NOMO-1 (cell line): ENCODE measurements around the gene FAM200A.
"Not testable (repeated sequence)": the region's sequence is repeated elsewhere in the genome, so short reads cannot be mapped to it uniquely, and the experiment has no call there.

Experiments used
- DNase-seq, 2 experiments: peaks; one replicate each; lab custom pipeline; 2025; ENCODE audit not compliant: unreplicated experiment in 2 of 2; lab: John Stamatoyannopoulos, UW

Gene FAM200A

DNA sequence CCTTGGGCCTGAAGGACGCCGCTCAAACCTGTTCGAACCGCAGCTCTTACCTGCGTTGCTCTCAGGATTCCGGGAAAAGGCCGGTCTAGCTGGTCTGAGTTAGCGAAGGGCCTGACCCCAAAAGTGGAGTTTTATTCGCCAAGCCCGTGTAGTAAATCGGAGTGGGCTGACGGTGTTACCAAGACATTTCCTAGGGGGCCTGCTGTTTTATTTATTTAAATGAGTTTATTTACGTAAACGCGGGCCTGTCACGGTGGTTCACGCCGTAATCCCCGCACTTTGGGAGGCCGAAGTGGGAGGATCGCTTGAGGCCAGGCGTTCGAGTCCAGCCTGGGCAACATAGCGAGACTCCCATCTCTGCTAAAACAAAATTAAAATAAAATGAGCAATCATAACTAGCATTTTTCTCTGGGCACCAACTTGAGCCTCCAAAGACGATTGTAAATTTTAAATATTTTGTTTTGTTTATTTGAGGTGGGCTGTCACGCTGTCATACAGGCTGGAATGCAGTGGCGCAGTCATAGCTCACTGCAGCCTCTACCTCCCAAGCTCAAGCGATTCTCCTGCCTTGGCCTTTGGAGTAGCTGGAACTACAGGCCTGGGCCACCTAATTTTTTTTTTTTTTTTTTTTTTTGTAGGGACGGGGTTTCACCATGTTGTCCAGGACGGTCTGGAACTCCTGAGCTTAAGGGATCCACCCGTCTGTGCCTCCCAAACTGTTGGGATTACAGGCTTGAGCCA, 7.4 kb upstream of the FAM200A start:
- DNase-seq, result no peak

DNA sequence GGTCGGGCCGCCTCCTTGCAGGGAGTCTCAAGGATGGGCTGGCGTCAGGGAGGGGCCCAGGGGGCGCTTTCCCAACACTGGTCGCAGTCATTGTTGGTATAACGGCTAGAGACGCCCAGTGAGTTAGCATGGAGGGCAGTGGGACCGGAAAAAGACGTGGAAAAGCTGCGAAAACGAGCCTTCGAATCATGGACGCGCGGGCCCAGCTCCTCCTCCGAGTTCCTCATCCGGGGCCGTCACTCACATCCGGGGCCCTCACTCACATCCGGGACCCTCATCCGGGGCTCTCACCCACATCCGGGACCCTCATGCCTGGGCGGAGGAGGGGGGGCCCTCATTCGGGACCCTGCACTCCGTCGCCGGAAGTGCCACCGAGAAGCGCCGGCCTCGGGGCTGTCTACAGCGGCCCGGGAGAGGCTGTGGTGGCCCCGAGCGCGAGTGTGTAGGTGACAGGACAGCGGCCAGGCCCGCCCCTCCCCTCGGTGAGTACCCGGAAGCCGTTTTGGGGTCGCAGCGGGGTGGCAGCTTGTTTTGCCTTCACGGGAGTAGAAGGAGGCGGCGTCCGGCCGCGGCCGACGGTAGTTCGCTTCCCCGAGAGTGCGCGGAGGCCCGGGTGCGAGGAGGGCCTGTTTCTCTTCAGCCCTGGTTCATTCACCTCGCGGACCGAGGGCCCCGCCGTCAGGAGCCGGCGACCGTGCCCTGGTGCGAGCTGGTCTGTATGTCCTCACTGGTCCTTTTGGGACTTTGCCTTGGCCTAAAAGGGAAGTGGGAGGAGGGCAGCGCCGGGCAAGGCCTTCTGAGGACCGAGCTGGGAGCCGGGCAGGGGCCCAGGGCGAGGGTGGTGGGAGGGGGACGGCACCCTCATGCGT, 6.6 kb upstream of the FAM200A start, which contains the start of gene ZNF655:
TSS of gene ZNF655 (plus strand) at position 337 of the 869 bp plus-strand sequence. CDS start 1,918 bp downstream, outside the sequence.
- DNase-seq, result peak; percentile 79 to 83

DNA sequence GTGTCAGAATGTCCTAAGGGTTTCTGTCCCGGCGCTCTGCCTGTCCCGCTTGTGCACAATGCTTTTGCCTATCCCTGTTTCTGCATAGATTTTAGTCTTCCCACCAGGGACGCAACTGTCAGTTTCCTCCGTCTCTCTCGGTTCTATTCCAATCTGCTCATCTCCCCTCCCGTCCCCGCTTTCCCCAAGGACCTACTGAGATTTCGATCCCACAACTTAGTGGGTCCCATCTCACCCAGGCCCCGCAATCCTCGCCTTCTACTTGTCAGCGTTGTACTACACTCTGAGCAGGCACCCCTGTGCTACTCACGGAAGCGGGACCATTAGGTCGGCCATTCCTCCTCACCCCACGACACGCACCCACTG, 6.0 kb upstream of the FAM200A start:
- peak in 1 of 2 experiments; percentile 48 for DNase-seq

DNA sequence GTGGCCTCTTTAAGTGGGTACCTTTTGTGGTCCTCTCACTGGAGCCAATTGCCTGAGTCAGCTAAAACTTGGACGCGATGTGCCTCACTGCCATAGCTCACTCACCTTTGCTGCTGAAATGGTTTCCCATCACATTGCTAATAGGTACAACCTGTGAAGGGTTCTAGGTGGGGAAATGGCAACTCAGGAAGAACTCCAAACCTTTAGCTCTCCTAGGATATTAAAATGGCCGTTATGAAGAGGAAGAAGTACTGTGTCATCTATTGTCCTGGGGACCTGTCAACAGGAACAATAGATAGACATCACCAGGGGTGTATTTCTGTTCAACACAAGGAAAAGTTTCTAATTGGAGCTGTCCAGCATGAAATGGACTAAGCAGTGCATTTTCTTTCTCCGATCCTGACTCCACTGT, 5.3 kb upstream of the FAM200A start:
- no peak for DNase-seq

DNA sequence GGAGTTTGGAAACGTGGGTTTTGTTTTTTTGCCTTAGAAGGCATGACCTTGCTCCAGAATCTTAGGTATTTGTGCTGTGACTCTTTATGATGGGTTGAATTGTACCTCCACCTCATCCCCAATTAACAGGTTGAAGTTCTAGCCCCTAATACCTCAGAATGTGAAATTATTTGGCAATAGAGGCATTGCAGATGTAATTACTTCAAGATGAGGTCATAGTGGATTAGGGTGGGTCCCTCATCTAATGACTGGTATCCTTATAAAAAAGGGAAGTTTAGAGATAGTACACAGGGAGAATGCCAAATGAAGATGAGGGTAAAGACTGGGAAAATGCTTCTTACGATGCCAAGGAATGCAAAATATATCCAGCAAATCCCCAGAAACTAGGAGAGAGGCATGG, 3.0 kb upstream of the FAM200A start:
- no peak for DNase-seq

DNA sequence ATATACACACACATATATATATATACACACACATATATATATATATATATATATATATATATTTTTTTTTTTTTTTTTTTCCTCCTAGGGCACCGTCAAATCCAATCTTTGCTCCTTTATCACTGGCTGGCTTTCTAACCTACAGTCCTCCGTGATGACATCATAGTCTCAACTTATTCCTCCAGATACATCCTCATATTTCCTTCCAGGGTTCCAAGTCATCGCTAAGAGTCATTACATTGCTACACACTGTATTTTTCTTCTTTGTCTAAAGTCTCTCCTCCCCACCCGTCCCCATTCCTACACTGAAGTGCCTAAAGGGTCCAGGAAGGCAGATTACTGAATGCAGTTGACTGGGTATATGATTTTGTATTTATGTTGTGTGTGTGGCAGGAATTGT, 1.1 kb upstream of the FAM200A start:
- no peak for DNase-seq

DNA sequence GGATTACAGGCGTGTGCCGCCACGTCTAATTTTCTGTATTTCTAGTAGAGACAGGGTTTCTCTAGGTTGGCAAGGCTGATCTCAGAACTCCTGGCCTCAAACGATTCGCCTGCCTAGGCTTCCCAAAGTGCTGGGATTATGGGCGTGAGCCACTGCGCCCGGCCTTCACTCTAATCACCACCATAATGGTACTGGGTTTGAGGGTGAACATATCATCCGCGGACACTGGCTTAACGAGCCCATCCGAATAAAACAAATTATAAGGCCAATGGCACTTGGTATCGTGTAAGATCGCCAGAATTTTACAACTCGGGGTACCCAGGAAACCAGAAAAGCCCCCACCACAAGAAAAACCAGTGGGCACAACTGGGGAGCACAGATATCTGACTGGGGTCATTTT, 580 bp downstream of the FAM200A start:
- no peak for DNase-seq

DNA sequence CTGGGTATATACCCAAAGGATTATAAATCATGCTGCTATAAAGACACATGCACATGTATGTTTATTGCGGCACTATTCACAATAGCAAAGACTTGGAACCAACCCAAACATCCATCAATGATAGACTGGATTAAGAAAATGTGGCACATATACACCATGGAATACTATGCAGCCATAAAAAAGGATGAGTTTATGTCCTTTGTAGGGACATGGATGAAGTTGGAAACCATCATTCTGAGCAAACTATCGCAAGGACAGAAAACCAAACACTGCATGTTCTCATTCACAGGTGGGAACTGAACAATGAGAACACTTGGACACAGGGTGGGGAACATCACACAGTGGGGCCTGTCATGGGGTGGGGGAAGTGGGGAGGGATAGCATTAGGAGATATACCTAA, 2.4 kb downstream of the FAM200A start:
- DNase-seq, result not testable (repeated sequence)

DNA sequence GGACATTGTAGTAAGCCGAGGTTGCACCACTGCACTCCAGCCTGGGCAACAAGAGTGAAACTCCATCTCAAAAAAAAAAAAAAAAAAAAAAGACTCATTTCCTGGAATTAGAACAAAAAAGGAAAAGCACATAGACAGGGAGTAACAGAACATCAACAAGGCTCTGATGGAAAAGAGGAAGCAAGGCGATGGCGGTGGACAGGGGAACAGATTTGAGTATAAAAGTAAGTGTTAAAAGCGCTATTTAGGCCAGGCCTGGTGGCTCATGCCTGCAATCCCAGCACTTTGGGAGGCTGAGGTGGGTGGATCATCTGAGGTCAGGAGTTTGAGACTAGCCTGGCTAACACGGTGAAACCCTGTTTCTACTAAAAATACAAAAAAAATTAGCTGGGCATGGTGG, 6.6 kb downstream of the FAM200A start:
- not testable (repeated sequence) for DNase-seq

DNA sequence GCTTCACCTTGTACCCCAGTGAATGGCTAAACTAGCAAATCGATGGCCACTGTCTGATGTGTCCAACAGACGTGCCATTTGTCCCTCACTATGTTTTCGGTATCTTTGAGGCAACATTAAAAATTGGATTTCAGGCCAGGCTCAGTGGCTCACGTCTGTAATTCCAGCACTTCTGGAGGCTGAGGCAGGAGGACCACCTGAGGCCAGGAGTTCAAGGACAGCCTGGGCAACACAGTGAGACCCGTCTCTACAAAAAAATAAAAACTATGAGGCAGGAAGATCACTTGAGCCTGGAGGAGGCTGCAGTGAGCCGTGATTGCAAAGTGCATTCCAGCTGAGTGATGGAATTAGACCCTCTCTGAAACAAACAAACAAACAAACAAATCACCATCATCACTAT, 8.0 kb downstream of the FAM200A start:
- DNase-seq, result no peak

DNA sequence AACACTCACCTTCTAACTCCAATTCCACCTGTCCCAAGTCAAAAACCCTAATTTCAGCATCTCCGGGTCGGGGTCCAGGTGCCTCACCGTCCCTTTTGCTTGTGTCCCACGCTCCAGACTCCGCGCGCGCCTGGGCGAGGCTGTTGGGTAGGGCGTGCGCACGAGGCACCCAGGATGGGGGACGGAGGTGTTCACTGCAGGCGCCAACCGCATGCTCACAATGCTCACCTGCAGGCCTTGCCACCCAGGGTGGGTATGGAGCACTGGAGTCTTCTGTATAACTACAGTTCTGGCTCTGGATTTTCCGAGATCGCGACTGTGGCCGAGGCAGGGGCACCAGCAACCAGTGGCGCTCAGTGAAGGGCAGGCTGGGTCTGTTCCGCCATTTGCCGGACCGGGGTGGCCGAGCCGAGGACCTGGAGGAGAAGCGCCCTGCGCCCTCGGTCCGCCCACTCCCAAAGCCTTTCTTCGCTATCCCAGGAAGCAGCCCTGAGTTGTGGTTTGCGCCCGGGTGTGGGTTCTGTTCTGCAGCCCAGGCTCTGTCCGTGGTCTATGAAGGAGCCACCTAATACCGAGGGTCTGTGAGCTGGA, 8.7 kb downstream of the FAM200A start:
- DNase-seq, result no peak

DNA sequence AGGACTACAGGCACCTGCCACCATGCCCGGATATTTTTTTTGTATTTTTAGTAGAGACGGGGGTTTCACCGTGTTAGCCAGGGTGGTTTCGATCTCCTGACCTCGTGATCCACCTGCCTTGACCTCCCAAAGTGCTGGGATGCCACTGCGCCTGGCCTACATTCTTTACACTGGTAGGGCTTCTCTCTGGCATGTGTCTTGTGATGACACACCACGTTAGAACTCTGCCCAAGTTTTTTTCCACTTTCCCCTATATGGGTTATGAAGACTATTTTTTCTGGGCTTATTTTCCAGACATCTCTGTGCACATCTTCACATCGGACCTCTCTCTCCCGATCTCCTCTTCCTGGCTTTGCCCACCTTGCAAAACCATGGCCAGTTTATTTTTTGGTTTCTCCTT, 10.7 kb downstream of the FAM200A start:
- no peak for DNase-seq

DNA sequence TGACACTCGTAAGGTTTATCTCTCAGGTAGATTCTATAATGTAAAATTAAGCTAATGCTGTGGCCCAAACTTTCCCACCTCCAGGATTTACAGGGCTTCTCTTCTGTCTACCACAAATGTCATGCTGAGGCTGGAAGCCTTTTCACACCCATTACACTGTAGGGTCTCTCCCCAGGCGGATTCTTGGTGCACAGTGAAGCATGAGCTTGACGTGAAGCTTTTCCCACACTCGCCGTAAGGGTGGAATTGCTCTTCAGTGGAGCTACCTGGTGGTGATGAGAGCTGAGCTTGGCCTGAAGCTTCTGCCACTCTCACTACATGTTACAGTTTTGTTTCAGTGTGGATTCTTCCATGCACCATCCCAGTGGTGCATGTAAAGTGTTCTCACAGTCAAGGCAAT, 11.4 kb downstream of the FAM200A start:
- DNase-seq, result no peak

DNA sequence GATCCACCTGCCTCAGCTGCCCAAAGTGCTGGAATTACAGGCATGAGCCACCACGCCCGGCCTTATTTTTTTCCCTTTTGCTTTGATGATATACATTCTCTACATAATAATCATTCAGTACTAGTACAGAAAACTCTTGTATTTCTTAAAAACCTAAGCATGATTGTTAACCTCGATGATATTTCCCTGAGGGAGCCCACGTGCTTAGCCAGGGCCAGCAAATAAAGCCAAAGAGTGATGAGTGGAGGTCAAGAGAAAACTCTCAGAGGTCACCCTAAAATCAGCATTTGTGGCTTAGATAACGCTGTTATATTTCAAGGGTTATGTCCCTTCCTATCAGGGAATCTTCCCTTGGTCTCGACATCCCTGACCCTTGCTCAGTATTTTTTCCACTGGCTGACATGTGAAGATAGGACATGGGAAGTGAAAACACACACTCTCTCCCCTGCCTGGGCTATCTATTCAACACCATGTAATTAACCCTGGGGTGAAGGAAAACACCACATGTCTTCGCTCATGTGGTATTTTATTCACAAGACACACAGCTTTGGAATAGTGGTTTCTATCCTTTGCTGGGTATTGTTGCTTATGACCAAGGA, 12.6 kb downstream of the FAM200A start:
- no peak for DNase-seq

DNA sequence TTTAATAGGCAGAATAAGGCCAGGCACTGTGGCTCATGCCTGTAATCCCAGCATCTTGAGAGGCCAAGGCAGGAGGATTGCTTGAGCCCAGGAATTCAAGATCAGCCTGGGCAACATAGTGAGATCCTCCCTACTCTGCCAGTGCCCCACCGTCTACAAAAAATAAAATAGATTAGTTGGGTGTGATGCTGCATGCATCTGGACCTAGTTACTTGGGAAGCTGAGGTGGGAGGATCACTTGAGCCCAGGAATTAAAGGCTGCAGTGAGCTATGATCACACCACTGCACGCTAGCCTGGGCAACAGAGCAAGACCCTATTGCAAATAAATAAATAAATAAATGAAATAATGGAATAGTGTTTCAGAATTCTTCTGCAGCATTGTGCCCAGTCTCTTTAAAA, 16.2 kb downstream of the FAM200A start:
- no peak for DNase-seq

DNA sequence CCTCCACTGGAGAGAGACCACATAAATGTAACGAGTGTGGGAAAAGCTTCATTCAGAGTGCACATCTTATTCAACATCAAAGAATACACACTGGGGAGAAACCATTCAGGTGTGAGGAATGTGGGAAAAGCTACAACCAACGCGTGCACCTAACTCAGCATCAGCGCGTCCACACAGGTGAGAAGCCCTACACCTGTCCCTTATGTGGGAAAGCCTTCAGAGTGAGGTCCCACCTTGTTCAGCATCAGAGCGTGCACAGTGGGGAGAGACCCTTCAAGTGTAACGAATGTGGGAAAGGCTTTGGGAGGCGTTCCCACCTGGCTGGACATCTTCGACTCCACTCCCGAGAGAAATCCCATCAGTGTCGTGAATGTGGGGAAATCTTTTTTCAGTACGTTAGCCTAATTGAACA, 20.6 kb downstream of the FAM200A start:
- no peak for DNase-seq

DNA sequence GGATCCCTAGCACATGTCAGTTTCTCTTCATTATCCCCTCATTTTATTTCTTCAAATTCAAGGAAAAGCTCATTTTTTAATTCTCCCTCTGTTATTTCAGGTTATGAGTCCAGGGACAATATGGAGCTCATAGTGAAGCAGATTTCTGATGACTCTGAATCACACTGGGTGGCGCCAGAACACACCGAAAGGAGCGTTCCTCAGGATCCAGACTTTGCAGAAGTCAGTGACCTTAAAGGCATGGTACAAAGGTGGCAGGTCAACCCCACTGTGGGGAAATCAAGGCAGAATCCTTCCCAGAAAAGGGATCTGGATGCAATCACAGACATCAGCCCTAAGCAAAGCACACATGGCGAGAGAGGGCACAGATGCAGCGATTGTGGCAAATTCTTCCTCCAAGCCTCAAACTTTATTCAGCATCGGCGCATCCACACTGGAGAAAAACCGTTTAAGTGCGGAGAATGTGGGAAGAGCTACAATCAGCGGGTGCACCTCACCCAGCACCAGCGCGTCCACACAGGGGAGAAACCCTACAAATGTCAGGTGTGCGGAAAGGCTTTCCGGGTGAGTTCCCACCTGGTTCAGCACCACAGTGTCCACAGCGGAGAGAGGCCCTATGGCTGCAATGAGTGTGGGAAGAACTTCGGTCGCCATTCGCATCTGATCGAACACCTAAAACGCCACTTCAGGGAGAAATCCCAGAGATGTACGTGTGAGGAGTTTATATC, 26.0 kb downstream of the FAM200A start:
- no peak for DNase-seq

DNA sequence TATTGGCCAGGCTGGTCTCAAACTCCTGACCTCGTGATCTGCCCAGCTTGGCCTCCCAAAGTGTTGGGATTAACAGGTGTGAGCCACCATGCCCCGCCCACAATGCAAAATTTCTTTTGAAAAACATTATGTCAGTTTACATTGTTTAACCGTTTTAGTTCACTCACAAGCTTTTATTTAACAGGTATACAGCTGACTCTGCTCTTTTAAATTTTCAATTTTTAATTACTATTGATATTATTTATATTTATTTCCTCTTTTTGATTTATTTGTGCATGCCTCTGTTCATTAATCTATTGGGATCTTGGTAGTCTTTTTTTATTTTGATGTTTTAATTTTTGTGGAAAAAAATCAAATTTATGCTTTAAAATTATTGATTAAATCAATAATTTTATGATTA, 30.5 kb downstream of the FAM200A start:
- no peak for DNase-seq

DNA sequence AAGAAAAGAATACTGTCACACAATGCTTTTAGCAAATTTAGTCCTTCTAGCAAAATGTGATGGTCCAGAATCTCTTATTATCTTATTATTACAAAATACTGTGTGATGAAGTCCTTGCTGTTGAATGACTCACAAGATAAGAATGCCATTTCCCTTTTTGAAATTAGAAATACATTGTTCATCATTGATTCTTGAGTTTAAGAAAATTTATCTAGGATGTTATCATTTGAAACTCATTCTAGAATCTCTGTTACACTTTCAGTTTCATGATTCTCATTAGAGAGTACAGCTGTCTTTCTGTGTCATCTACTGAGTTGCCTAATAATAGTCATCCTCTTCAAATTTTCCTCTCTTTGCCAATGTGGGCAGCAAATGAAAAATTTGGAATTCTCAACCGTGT, 37.9 kb downstream of the FAM200A start:
- no peak for DNase-seq

DNA sequence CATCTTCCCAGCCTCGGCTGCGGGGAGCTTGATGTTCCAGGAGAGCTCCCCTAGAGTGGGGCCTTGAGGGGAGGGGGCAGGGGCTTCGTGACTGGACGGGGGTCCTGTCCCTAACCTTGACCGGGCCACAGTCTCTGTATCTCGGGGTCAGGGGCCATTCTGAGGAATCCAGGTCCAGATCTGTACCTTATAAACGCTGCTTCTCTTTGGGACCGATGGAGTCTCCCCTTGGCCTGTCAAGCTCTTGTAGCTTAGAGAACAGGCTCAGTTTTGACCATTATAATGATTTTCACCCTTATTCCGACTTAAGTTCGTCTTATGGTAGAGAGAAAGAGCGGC, 46.6 kb downstream of the FAM200A start:
- peak in 1 of 2 experiments; percentile 48 for DNase-seq
